Activated CD4-positive, alpha-beta memory T cell treated with anti-CD3 and anti-CD28 coated beads, Interleukin-2, amount 10 ng/mL, durations not matched to agents 7 days and 5 days (primary cell): ENCODE data around the gene S1PR4. TPM values are rescaled to one million over a fixed set of nuclear protein-coding genes. Genes with fewer than 3 reads are reported as not detected.

ENCODE experiments used
- CTCF ChIA-PET: fragments of 350-600 bp; sonication (Branson Sonifier 250); formaldehyde crosslinking; loops from one replicate; lab custom pipeline; 2021; ENCODE audit warnings: antibody characterized with exemption, inconsistent platforms; lab: Charles Lee
- POLR2A ChIA-PET: fragments of 350-600 bp; sonication (Branson Sonifier 250); formaldehyde crosslinking; loops from one replicate; lab custom pipeline; 2021; ENCODE audit warnings: antibody characterized with exemption; lab: Charles Lee
- DNase-seq: peaks from one replicate; pipeline ENCODE4 v3.0.0-alpha.2; 2020
- H3K27ac Mint-ChIP-seq: one replicate; pipeline ENCODE4 v1.8.0; 2021; ENCODE audit warnings: mild to moderate bottlenecking, mixed read lengths
- H3K27me3 Mint-ChIP-seq: one replicate; pipeline ENCODE4 v1.8.0; 2021; ENCODE audit warnings: mixed read lengths
- H3K36me3 Mint-ChIP-seq: one replicate; pipeline ENCODE4 v1.8.0; 2021; ENCODE audit warnings: low read depth, mixed read lengths
- H3K4me1 Mint-ChIP-seq: one replicate; pipeline ENCODE4 v1.8.0; 2021; ENCODE audit warnings: mixed read lengths
- H3K4me3 Mint-ChIP-seq: one replicate; pipeline ENCODE4 v1.8.0; 2021; ENCODE audit warnings: mild to moderate bottlenecking, mixed read lengths
- H3K9me3 Mint-ChIP-seq: one replicate; pipeline ENCODE4 v1.8.0; 2021; ENCODE audit warnings: mixed read lengths
- total RNA-seq, 2 experiments: library from RNA; stranded (reverse); gene quantifications; one replicate each; pipeline ENCODE4 v1.2.3, GENCODE V29; 2021

The S1PR4 gene
- total RNA-seq: 100 to 1,000 TPM; 275 to 280 TPM

GRCh38 chr19:3178377-3178972, at the start of gene S1PR4:
S1PR4 (plus strand) TSS chr19:3178769; CDS start chr19:3178793, 24 bp downstream.
- Mint-ChIP-seq H3K9me3 (no peaks in the 10 kb centered on the region), H3K4me3 (peak within 1 kb of the TSS; percentile 99), H3K4me1 (peaks cover 27% of the 10 kb centered on the region), H3K27ac (peak within 1 kb of the TSS; percentile 96), H3K36me3 (peaks cover 54% of the 10 kb centered on the region), H3K27me3 (no peaks in the 10 kb centered on the region)
- ChIA-PET POLR2A (interaction anchor here (0.7 to 3.4 kb wide), 15 partner anchors 10 to 1174 kb away, joined by 3 to 15 read pairs (median 4); partner anchors contain the start of gene TLE5), CTCF (interaction anchor here (1.2 kb wide), 1 partner anchor 50 kb away, joined by 3 read pairs; no protein-coding TSS in a partner anchor)
- DNase-seq: peak; percentile 86

GRCh38 chr19:3129112-3129511, 49.5 kb upstream of the S1PR4 start:
- CTCF ChIA-PET: interaction anchor here (0.9 to 6.1 kb wide), 15 partner anchors 12 to 178 kb away, joined by 3 to 46 read pairs (median 7); no protein-coding TSS in a partner anchor

GRCh38 chr19:3131168-3131567, 47.4 kb upstream of the S1PR4 start:
- CTCF ChIA-PET: interaction anchor here (3.7 to 6.1 kb wide), 3 partner anchors 13 to 180 kb away, joined by 14 to 46 read pairs (median 27); no protein-coding TSS in a partner anchor
- H3K27me3 Mint-ChIP-seq: no peaks in the 10 kb centered on the region
- no peaks in the 10 kb centered on the region for H3K36me3 Mint-ChIP-seq
- no peak for DNase-seq
- H3K4me1 Mint-ChIP-seq: peaks cover 52% of the 10 kb centered on the region
- peak overlapping the region; percentile 32 for H3K4me3 Mint-ChIP-seq
- peak overlapping the region; percentile 71 for H3K27ac Mint-ChIP-seq
- POLR2A ChIA-PET: interaction anchor here (0.7 to 1.3 kb wide), 2 partner anchors 31 to 48 kb away, joined by 3 to 5 read pairs; partner anchors contain the start of gene S1PR4
- H3K9me3 Mint-ChIP-seq: no peaks in the 10 kb centered on the region

More at GRCh38 chr19:3129112-3129511, 49.5 kb upstream of the S1PR4 start:
- no peaks in the 10 kb centered on the region for H3K36me3 Mint-ChIP-seq
- no peak for DNase-seq
- H3K4me1 Mint-ChIP-seq: peaks cover 45% of the 10 kb centered on the region
- POLR2A ChIA-PET: interaction anchor here (1.0 to 1.7 kb wide), 5 partner anchors 11 to 56 kb away, joined by 3 to 5 read pairs (median 4); partner anchors contain the start of genes NCLN and S1PR4
- H3K27me3 Mint-ChIP-seq: no peaks in the 10 kb centered on the region
- H3K9me3 Mint-ChIP-seq: no peaks in the 10 kb centered on the region
- no peak overlapping the region for H3K4me3 Mint-ChIP-seq
- no peak overlapping the region for H3K27ac Mint-ChIP-seq

GRCh38 chr19:3132971-3133792, 45.4 kb upstream of the S1PR4 start:
- ChIA-PET POLR2A (interaction anchor here (0.7 to 1.8 kb wide), 9 partner anchors 9 to 183 kb away, joined by 3 to 7 read pairs (median 5); partner anchors contain the start of gene S1PR4), CTCF (interaction anchor here (0.7 to 6.1 kb wide), 7 partner anchors 13 to 182 kb away, joined by 3 to 46 read pairs (median 8); no protein-coding TSS in a partner anchor)
- Mint-ChIP-seq H3K4me3 (peak overlapping the region; percentile 67), H3K4me1 (peaks cover 61% of the 10 kb centered on the region), H3K27me3 (no peaks in the 10 kb centered on the region), H3K9me3 (no peaks in the 10 kb centered on the region), H3K36me3 (peaks cover 11% of the 10 kb centered on the region), H3K27ac (peak overlapping the region; percentile 98)
- DNase-seq: peak; percentile 92

GRCh38 chr19:3133793-3134116, 44.8 kb upstream of the S1PR4 start:
- peaks cover 12% of the 10 kb centered on the region for H3K36me3 Mint-ChIP-seq
- no peak for DNase-seq
- H3K4me1 Mint-ChIP-seq: peaks cover 60% of the 10 kb centered on the region
- no peaks in the 10 kb centered on the region for H3K9me3 Mint-ChIP-seq
- CTCF ChIA-PET: interaction anchor here (2.2 to 6.1 kb wide), 4 partner anchors 12 to 183 kb away, joined by 8 to 46 read pairs (median 13); no protein-coding TSS in a partner anchor
- peak overlapping the region; percentile 98 for H3K27ac Mint-ChIP-seq
- H3K4me3 Mint-ChIP-seq: peak overlapping the region; percentile 67
- no peaks in the 10 kb centered on the region for H3K27me3 Mint-ChIP-seq
- POLR2A ChIA-PET: interaction anchor here (0.7 to 1.8 kb wide), 7 partner anchors 8 to 184 kb away, joined by 3 to 7 read pairs (median 5); partner anchors contain the start of gene S1PR4

- Mint-ChIP-seq H3K27me3 (no peaks in the 10 kb centered on the region), H3K36me3 (peaks cover 27% of the 10 kb centered on the region), H3K4me1 (peaks cover 56% of the 10 kb centered on the region), H3K9me3 (no peaks in the 10 kb centered on the region), H3K27ac (peak within 1 kb of the TSS; percentile 78), H3K4me3 (peak within 1 kb of the TSS; percentile 92)
- DNase-seq: peak; percentile 74
- ChIA-PET POLR2A (interaction anchor here (0.9 to 2.1 kb wide), 4 partner anchors 16 to 48 kb away, joined by 3 to 6 read pairs (median 4); no protein-coding TSS in a partner anchor), CTCF (interaction anchor here (0.7 to 1.7 kb wide), 4 partner anchors 8 to 34 kb away, joined by 3 to 4 read pairs (median 3); no protein-coding TSS in a partner anchor)
Observed at GRCh38 chr19:3135961-3136683, 42.4 kb upstream of the S1PR4 start, which contains the start of gene GNA15. GNA15 (plus strand) TSS chr19:3136033; CDS start chr19:3136451, 418 bp downstream.

GRCh38 chr19:3136684-3137055, 41.9 kb upstream of the S1PR4 start:
- H3K27me3 Mint-ChIP-seq: no peaks in the 10 kb centered on the region
- H3K4me1 Mint-ChIP-seq: peaks cover 58% of the 10 kb centered on the region
- DNase-seq: no peak
- ChIA-PET CTCF (interaction anchor here (0.9 to 1.9 kb wide), 3 partner anchors 10 to 34 kb away, joined by 3 to 8 read pairs (median 4); no protein-coding TSS in a partner anchor), POLR2A (interaction anchor here (0.7 to 2.1 kb wide), 4 partner anchors 16 to 47 kb away, joined by 3 to 4 read pairs (median 3); no protein-coding TSS in a partner anchor)
- H3K9me3 Mint-ChIP-seq: no peaks in the 10 kb centered on the region
- H3K27ac Mint-ChIP-seq: peak overlapping the region; percentile 75
- H3K4me3 Mint-ChIP-seq: peak overlapping the region; percentile 92
- H3K36me3 Mint-ChIP-seq: peaks cover 29% of the 10 kb centered on the region

GRCh38 chr19:3137119-3137518, 41.5 kb upstream of the S1PR4 start:
- ChIA-PET CTCF (interaction anchor here (0.9 to 1.9 kb wide), 4 partner anchors 10 to 33 kb away, joined by 3 to 8 read pairs (median 5); no protein-coding TSS in a partner anchor), POLR2A (interaction anchor here (0.7 to 2.1 kb wide), 5 partner anchors 15 to 47 kb away, joined by 3 to 4 read pairs (median 3); partner anchors contain the start of gene S1PR4)
- no peak for DNase-seq
- Mint-ChIP-seq H3K4me1 (peaks cover 62% of the 10 kb centered on the region), H3K4me3 (peak overlapping the region; percentile 92), H3K27me3 (no peaks in the 10 kb centered on the region), H3K36me3 (peaks cover 34% of the 10 kb centered on the region), H3K27ac (peak overlapping the region; percentile 75), H3K9me3 (no peaks in the 10 kb centered on the region)

- Mint-ChIP-seq H3K4me1 (peaks cover 62% of the 10 kb centered on the region), H3K4me3 (peak overlapping the region; percentile 67), H3K36me3 (peaks cover 41% of the 10 kb centered on the region), H3K9me3 (no peaks in the 10 kb centered on the region), H3K27me3 (no peaks in the 10 kb centered on the region), H3K27ac (no peak overlapping the region)
- CTCF ChIA-PET: interaction anchor here (0.8 to 1.9 kb wide), 3 partner anchors 8 to 24 kb away, joined by 5 to 8 read pairs (median 6); no protein-coding TSS in a partner anchor
- POLR2A ChIA-PET: interaction anchor here (0.5 to 2.1 kb wide), 5 partner anchors 23 to 188 kb away, joined by 3 to 4 read pairs (median 4); partner anchors contain the start of gene S1PR4
- no peak for DNase-seq
Observed at GRCh38 chr19:3138268-3138667, 40.3 kb upstream of the S1PR4 start.

- peak overlapping the region; percentile 47 for H3K4me3 Mint-ChIP-seq
- no peaks in the 10 kb centered on the region for H3K9me3 Mint-ChIP-seq
- peaks cover 44% of the 10 kb centered on the region for H3K36me3 Mint-ChIP-seq
- POLR2A ChIA-PET: interaction anchor here (0.6 to 3.0 kb wide), 5 partner anchors 11 to 39 kb away, joined by 3 to 10 read pairs (median 3); partner anchors contain the start of gene S1PR4
- peaks cover 49% of the 10 kb centered on the region for H3K4me1 Mint-ChIP-seq
- CTCF ChIA-PET: interaction anchor here (1.6 to 2.8 kb wide), 3 partner anchors 11 to 21 kb away, joined by 5 to 15 read pairs (median 6); no protein-coding TSS in a partner anchor
- no peak for DNase-seq
- no peaks in the 10 kb centered on the region for H3K27me3 Mint-ChIP-seq
- peak overlapping the region; percentile 61 for H3K27ac Mint-ChIP-seq
Observed at GRCh38 chr19:3140667-3141038, 37.9 kb upstream of the S1PR4 start.

GRCh38 chr19:3142292-3142670, 36.3 kb upstream of the S1PR4 start:
- H3K36me3 Mint-ChIP-seq: peaks cover 44% of the 10 kb centered on the region

More at GRCh38 chr19:3142292-3142670, 36.3 kb upstream of the S1PR4 start:
- H3K4me3 Mint-ChIP-seq: peak overlapping the region; percentile 21
- CTCF ChIA-PET: interaction anchor here (1.4 to 2.8 kb wide), 5 partner anchors 10 to 192 kb away, joined by 4 to 15 read pairs (median 8); no protein-coding TSS in a partner anchor
- POLR2A ChIA-PET: interaction anchor here (0.9 to 3.0 kb wide), 3 partner anchors 9 to 37 kb away, joined by 6 to 10 read pairs (median 9); partner anchors contain the start of gene S1PR4
- peaks cover 56% of the 10 kb centered on the region for H3K4me1 Mint-ChIP-seq
- no peaks in the 10 kb centered on the region for H3K9me3 Mint-ChIP-seq
- no peak for DNase-seq
- no peaks in the 10 kb centered on the region for H3K27me3 Mint-ChIP-seq
- H3K27ac Mint-ChIP-seq: peak overlapping the region; percentile 61
